Neural progenitor cell (in vitro differentiated cells): ENCODE results near the gene NUDT15. TPM values are rescaled to one million over a fixed set of nuclear protein-coding genes. Genes with fewer than 3 reads are reported as not detected.

Experiments used
- DNase-seq: peaks from one replicate; pipeline ENCODE4 v3.0.0-alpha.2; 2016; ENCODE audit warnings: low spot score
- H2AFZ ChIP-seq: fragments of 200-600 bp; sonication (generic); replicated peaks from 2 replicates; pipeline ENCODE4 v1.6.1; 2016; ENCODE audit warnings: antibody characterized with exemption
- H3F3A ChIP-seq: fragments of 200-600 bp; sonication (generic); 2 replicates; pipeline ENCODE4 v1.6.1; 2016; ENCODE audit warnings: antibody characterized with exemption, low read depth
- H3K27ac ChIP-seq: fragments of 200-600 bp; sonication (generic); 2 replicates; pipeline ENCODE4 v1.5.1; 2016; ENCODE audit warnings: mild to moderate bottlenecking
- H3K27me3 ChIP-seq: fragments of 200-600 bp; sonication (generic); 2 replicates; pipeline ENCODE4 v1.6.1; 2016; ENCODE audit warnings: mild to moderate bottlenecking, moderate library complexity
- H3K36me3 ChIP-seq: fragments of 200-600 bp; sonication (generic); 2 replicates; pipeline ENCODE4 v1.5.1; 2016
- H3K4me1 ChIP-seq: fragments of 200-600 bp; sonication (generic); 2 replicates; pipeline ENCODE4 v1.6.1; 2016; ENCODE audit warnings: mixed run types
- H3K4me2 ChIP-seq: fragments of 200-600 bp; sonication (generic); 2 replicates; pipeline ENCODE4 v1.6.1; 2016
- H3K4me3 ChIP-seq: fragments of 200-600 bp; sonication (generic); 2 replicates; pipeline ENCODE4 v1.5.1; 2016
- H3K79me2 ChIP-seq: fragments of 200-600 bp; sonication (generic); 2 replicates; pipeline ENCODE4 v1.6.1; 2016; ENCODE audit warnings: low read depth
- H3K9ac ChIP-seq: fragments of 200-600 bp; sonication (generic); 2 replicates; pipeline ENCODE4 v1.6.1; 2016
- H3K9me3 ChIP-seq: fragments of 200-600 bp; sonication (generic); 2 replicates; pipeline ENCODE4 v1.5.1; 2016; ENCODE audit warnings: low read depth
- H4K20me1 ChIP-seq: fragments of 200-600 bp; sonication (generic); 2 replicates; pipeline ENCODE4 v1.6.1; 2016; ENCODE audit warnings: low read depth
- H3K27ac Mint-ChIP-seq: 3 replicates; pipeline ENCODE4 v1.8.0; 2021; ENCODE audit warnings: mixed read lengths
- H3K27me3 Mint-ChIP-seq: 2 replicates; pipeline ENCODE4 v1.8.0; 2022; ENCODE audit warnings: low read depth, mild to moderate bottlenecking, inconsistent platforms, moderate library complexity, mixed read lengths; ENCODE audit not compliant: insufficient read depth
- H3K36me3 Mint-ChIP-seq: 3 replicates; pipeline ENCODE4 v1.8.0; 2021; ENCODE audit warnings: mixed read lengths
- H3K4me1 Mint-ChIP-seq: 3 replicates; pipeline ENCODE4 v1.8.0; 2021; ENCODE audit warnings: mixed read lengths
- H3K4me3 Mint-ChIP-seq: 3 replicates; pipeline ENCODE4 v1.8.0; 2021; ENCODE audit warnings: mild to moderate bottlenecking, moderate library complexity, mixed read lengths
- H3K9me3 Mint-ChIP-seq: 3 replicates; pipeline ENCODE4 v1.8.0; 2020; ENCODE audit warnings: mixed read lengths
- EZH2 ChIP-seq: fragments of 200-600 bp; sonication (generic); IDR thresholded peaks from 2 replicates; pipeline ENCODE4 v1.6.1; 2017; ENCODE audit warnings: antibody characterized with exemption, mild to moderate bottlenecking, moderate library complexity
- EZH2phosphoT487 ChIP-seq: fragments of 200-600 bp; sonication (generic); IDR thresholded peaks from 2 replicates; pipeline ENCODE4 v1.6.1; 2017; ENCODE audit warnings: antibody characterized with exemption
- total RNA-seq: library from RNA; depleted of rRNA; stranded (reverse); fragments of >200 nt; gene quantifications from 2 replicates; pipeline ENCODE4 v1.2.3, GENCODE V29; 2015; ENCODE audit warnings: low replicate concordance
- TF ChIP-seq, protein P1 (sequence below): fragments of 200-600 bp; sonication (generic); IDR thresholded peaks from 2 replicates; pipeline ENCODE4 v1.5.1; 2017; ENCODE audit warnings: antibody characterized with exemption, mild to moderate bottlenecking

NUDT15 gene
- total RNA-seq, 1 donor from 2014 or later: 63.8 TPM

DNA sequence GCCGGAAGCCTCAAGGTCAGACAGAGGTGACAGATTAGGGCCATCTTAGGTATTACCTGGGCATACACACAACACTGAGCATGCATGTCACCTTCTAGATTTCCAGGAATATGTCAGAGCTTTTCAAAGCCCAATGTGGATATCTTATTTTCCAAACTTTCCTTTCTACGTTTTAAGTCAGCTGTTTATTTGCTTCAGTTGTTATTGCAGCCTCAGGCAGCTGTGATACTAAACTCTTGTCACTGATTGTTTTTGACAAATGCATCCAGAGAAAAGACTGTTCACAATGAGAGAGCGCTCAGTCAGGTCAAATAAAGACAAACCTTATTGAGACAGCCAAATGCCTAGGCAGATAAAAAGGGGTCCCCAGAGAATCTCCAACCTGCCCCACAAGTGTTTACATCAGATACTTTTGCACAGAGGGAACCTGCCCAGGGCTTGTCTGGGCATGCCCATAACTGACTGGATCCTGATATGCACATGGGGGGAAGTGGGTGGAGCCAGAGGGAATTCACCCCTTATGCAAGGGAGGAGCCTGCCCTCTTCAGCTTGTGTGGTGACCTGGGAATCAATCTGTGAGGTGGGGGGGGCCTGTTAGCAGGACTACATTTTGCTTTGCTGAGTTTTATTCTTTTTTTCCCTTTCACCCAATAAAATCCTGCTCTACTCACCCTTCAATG lies 28.9 kb downstream of the NUDT15 start:
- H3K4me1 Mint-ChIP-seq: no peaks in the 10 kb centered on the region
- DNase-seq: no peak
- H3K9ac ChIP-seq: no peak overlapping the region
- H3K27me3 ChIP-seq: no peaks in the 10 kb centered on the region
- H3K9me3 ChIP-seq: peaks cover 39% of the 10 kb centered on the region
- H3K4me2 ChIP-seq: no peak overlapping the region
- no peaks in the 10 kb centered on the region for H3K27me3 Mint-ChIP-seq
- no peak overlapping the region for H2AFZ ChIP-seq
- no peak for TF ChIP-seq EZH2
- TF ChIP-seq, protein P1, sequence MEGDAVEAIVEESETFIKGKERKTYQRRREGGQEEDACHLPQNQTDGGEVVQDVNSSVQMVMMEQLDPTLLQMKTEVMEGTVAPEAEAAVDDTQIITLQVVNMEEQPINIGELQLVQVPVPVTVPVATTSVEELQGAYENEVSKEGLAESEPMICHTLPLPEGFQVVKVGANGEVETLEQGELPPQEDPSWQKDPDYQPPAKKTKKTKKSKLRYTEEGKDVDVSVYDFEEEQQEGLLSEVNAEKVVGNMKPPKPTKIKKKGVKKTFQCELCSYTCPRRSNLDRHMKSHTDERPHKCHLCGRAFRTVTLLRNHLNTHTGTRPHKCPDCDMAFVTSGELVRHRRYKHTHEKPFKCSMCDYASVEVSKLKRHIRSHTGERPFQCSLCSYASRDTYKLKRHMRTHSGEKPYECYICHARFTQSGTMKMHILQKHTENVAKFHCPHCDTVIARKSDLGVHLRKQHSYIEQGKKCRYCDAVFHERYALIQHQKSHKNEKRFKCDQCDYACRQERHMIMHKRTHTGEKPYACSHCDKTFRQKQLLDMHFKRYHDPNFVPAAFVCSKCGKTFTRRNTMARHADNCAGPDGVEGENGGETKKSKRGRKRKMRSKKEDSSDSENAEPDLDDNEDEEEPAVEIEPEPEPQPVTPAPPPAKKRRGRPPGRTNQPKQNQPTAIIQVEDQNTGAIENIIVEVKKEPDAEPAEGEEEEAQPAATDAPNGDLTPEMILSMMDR: no peak
- no peak for TF ChIP-seq EZH2phosphoT487
- no peak overlapping the region for H3K4me3 ChIP-seq
- no peaks in the 10 kb centered on the region for H3F3A ChIP-seq
- no peak overlapping the region for H3K27ac ChIP-seq
- no peaks in the 10 kb centered on the region for H3K4me1 ChIP-seq
- H3K36me3 Mint-ChIP-seq: peaks cover 46% of the 10 kb centered on the region
- H3K36me3 ChIP-seq: peaks cover 43% of the 10 kb centered on the region
- H3K9me3 Mint-ChIP-seq: peaks cover 21% of the 10 kb centered on the region
- H4K20me1 ChIP-seq: no peaks in the 10 kb centered on the region
- H3K4me3 Mint-ChIP-seq: no peak overlapping the region
- no peaks in the 10 kb centered on the region for H3K79me2 ChIP-seq
- no peak overlapping the region for H3K27ac Mint-ChIP-seq

GRCh38 chr13:48068036-48068435 lies 30.5 kb downstream of the NUDT15 start:
- Mint-ChIP-seq H3K9me3 (peaks cover 36% of the 10 kb centered on the region), H3K27me3 (no peaks in the 10 kb centered on the region), H3K27ac (no peak overlapping the region), H3K36me3 (peaks cover 62% of the 10 kb centered on the region), H3K4me3 (no peak overlapping the region), H3K4me1 (no peaks in the 10 kb centered on the region)
- H3K9ac ChIP-seq: no peak overlapping the region
- no peaks in the 10 kb centered on the region for H3K27me3 ChIP-seq
- H3K4me2 ChIP-seq: no peak overlapping the region
- peaks cover 52% of the 10 kb centered on the region for H3K36me3 ChIP-seq
- H4K20me1 ChIP-seq: no peaks in the 10 kb centered on the region
- TF ChIP-seq EZH2phosphoT487 (no peak), EZH2 (no peak)
- TF ChIP-seq, protein P1: no peak
- no peak overlapping the region for H3K4me3 ChIP-seq
- no peak overlapping the region for H3K27ac ChIP-seq
- peaks cover 42% of the 10 kb centered on the region for H3K9me3 ChIP-seq
- DNase-seq: no peak
- H3K4me1 ChIP-seq: no peaks in the 10 kb centered on the region
- no peak overlapping the region for H2AFZ ChIP-seq
- no peaks in the 10 kb centered on the region for H3K79me2 ChIP-seq
- no peaks in the 10 kb centered on the region for H3F3A ChIP-seq

GRCh38 chr13:48068952-48069351 lies 31.4 kb downstream of the NUDT15 start:
- Histone ChIP-seq H3K9me3 (peaks cover 42% of the 10 kb centered on the region), H3K27me3 (no peaks in the 10 kb centered on the region), H3K9ac (no peak overlapping the region), H2AFZ (no peak overlapping the region), H3F3A (no peaks in the 10 kb centered on the region), H3K36me3 (peaks cover 62% of the 10 kb centered on the region), H4K20me1 (no peaks in the 10 kb centered on the region), H3K4me3 (no peak overlapping the region), H3K27ac (no peak overlapping the region), H3K79me2 (no peaks in the 10 kb centered on the region), H3K4me2 (no peak overlapping the region), H3K4me1 (no peaks in the 10 kb centered on the region)
- no peak for DNase-seq
- peaks cover 71% of the 10 kb centered on the region for H3K36me3 Mint-ChIP-seq
- no peaks in the 10 kb centered on the region for H3K4me1 Mint-ChIP-seq
- peaks cover 2% of the 10 kb centered on the region for H3K27me3 Mint-ChIP-seq
- no peak overlapping the region for H3K4me3 Mint-ChIP-seq
- no peak overlapping the region for H3K27ac Mint-ChIP-seq
- TF ChIP-seq, protein P1: no peak
- TF ChIP-seq EZH2: no peak
- H3K9me3 Mint-ChIP-seq: peaks cover 38% of the 10 kb centered on the region
